NB4 (cell line): ENCODE measurements around the gene DAAM1.

Source experiments
- MYC ChIP-seq: IDR thresholded peaks from 2 replicates; pipeline ENCODE4 v1.6.1; 2011; ENCODE audit warnings: low read depth, low read length
- POLR2A ChIP-seq: IDR thresholded peaks from 2 replicates; pipeline ENCODE4 v1.6.1; 2011; ENCODE audit warnings: mild to moderate bottlenecking; ENCODE audit not compliant: insufficient read length; ENCODE audit errors: extremely low read depth
- TF ChIP-seq, protein P1 (sequence below): IDR thresholded peaks from one replicate; pipeline ENCODE4 v1.5.1; 2012; ENCODE audit warnings: low read depth, low read length
- TF ChIP-seq, protein P2 (sequence below): IDR thresholded peaks from 2 replicates; pipeline ENCODE4 v1.6.1; 2011; ENCODE audit warnings: low read depth, low read length

DNA sequence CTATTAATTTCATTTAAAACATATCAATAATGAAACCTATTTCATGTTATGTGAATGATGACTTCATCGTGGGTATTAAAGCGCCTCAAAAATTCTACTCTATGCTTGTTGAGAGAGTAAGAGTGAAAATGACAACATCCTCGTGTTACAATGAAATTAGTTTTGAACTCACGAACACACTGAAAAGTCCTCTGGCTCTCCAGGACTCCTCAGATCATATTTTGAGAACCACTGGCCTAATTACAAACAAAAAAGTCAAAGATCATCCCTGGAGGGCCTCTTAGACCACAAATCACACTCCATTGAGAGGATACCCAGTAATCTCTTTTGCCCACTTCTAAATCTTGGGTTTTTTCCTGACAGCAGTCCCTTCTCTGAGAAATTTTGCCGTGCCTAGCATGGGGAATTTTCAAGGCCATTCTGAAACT is 19.1 kb downstream of the DAAM1 start:
- TF ChIP-seq, protein P1, sequence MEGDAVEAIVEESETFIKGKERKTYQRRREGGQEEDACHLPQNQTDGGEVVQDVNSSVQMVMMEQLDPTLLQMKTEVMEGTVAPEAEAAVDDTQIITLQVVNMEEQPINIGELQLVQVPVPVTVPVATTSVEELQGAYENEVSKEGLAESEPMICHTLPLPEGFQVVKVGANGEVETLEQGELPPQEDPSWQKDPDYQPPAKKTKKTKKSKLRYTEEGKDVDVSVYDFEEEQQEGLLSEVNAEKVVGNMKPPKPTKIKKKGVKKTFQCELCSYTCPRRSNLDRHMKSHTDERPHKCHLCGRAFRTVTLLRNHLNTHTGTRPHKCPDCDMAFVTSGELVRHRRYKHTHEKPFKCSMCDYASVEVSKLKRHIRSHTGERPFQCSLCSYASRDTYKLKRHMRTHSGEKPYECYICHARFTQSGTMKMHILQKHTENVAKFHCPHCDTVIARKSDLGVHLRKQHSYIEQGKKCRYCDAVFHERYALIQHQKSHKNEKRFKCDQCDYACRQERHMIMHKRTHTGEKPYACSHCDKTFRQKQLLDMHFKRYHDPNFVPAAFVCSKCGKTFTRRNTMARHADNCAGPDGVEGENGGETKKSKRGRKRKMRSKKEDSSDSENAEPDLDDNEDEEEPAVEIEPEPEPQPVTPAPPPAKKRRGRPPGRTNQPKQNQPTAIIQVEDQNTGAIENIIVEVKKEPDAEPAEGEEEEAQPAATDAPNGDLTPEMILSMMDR: no peak
- TF ChIP-seq, protein P2, sequence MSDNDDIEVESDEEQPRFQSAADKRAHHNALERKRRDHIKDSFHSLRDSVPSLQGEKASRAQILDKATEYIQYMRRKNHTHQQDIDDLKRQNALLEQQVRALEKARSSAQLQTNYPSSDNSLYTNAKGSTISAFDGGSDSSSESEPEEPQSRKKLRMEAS: no peak
- TF ChIP-seq POLR2A (no peak), MYC (no peak)
